Kidney (tissue), 22 donors: ENCODE measurements around the gene MKRN2. TPM values are rescaled to one million over a fixed set of nuclear protein-coding genes. Genes with fewer than 3 reads are reported as not detected.

Source experiments
- DNase-seq, 5 donors: peaks; one replicate each; pipeline ENCODE4 v3.0.0-alpha.2; 2013 to 2020
- FAIRE-seq: peaks from 2 replicates; lab custom pipeline; 2012; peaks lifted over from hg19 to GRCh38; lab: Jason Lieb, UNC
- H3K27ac ChIP-seq, 2 donors: one replicate each; pipeline ENCODE4 v1.7.0; 2013; ENCODE audit warnings: low read depth in 2 of 2, low read length in 2 of 2, inconsistent platforms in 1 of 2
- H3K27me3 ChIP-seq: one replicate; pipeline ENCODE4 v1.7.1; 2013; ENCODE audit warnings: low read length, inconsistent platforms; ENCODE audit not compliant: control insufficient read depth, insufficient read depth
- H3K36me3 ChIP-seq, 3 donors: one replicate each; pipeline versions ENCODE4 v1.7.0 to v1.7.1; 2013; ENCODE audit warnings: low read length in 3 of 3, control low read depth in 1 of 3, inconsistent platforms in 1 of 3; ENCODE audit not compliant: insufficient read depth in 3 of 3, control insufficient read depth in 2 of 3
- H3K4me1 ChIP-seq, 3 donors: one replicate each; pipeline versions ENCODE4 v1.7.0 to v1.7.1; 2013; ENCODE audit warnings: low read length in 3 of 3, inconsistent platforms in 1 of 3, low read depth in 1 of 3; ENCODE audit not compliant: control insufficient read depth in 2 of 3, insufficient read depth in 2 of 3
- H3K4me3 ChIP-seq, 3 donors: one replicate each; pipeline versions ENCODE4 v1.7.0 to v1.8.1; 2013; ENCODE audit warnings: low read length in 3 of 3, control low read depth in 1 of 3, inconsistent platforms in 1 of 3
- H3K9ac ChIP-seq, 3 donors: one replicate each; pipeline versions ENCODE4 v1.7.0 to v1.7.1; 2013; ENCODE audit warnings: low read length in 3 of 3, control low read depth in 1 of 3, inconsistent platforms in 1 of 3
- H3K9me3 ChIP-seq, 3 donors: one replicate each; pipeline versions ENCODE4 v1.7.0 to v1.7.1; 2013; ENCODE audit warnings: low read length in 3 of 3, control low read depth in 1 of 3, inconsistent platforms in 1 of 3; ENCODE audit not compliant: control insufficient read depth in 2 of 3, insufficient read depth in 1 of 3
- intact Hi-C: fragments of 100-400 bp; cut with DNase I; formaldehyde crosslinking; loops from one replicate; pipeline ENCODE4 v1.11.1; 2022
- long read RNA-seq, 10 donors: library from polyadenylated mRNA in 1 of 10; unstranded in 1 of 10; transcript quantifications; one replicate each; pipeline ENCODE4 v2.0.0 and lab custom pipeline, GENCODE V29; 2021 to 2026
- polyA plus RNA-seq: library from polyadenylated mRNA; stranded (reverse); fragments of 350-450 nt; fragmentation: Illumina TruSeq; extraction: RNeasy Lipid Tissue Mini Kit (QIAGEN cat#74804); gene quantifications from one replicate; pipeline ENCODE4 v1.2.3, GENCODE V29; 2014; ENCODE audit warnings: low read depth, low replicate concordance; ENCODE audit not compliant: insufficient read depth
- total RNA-seq: library from RNA; stranded (reverse); fragmentation: NEBNext Ultra II Directional; extraction: Animal tissue kit (Norgen Biotek cat#: 25700); gene quantifications from one replicate; pipeline ENCODE4 v1.2.1, GENCODE V29; 2021
- TF ChIP-seq, protein P1 (sequence below): IDR thresholded peaks from 3 replicates; pipeline ENCODE4 v1.5.1; 2012; ENCODE audit warnings: mild to moderate bottlenecking, moderate library complexity, borderline replicate concordance; ENCODE audit not compliant: insufficient read depth; ENCODE audit errors: extremely low read depth
- donor health status: control.
- donor health status: control.
- donor health status: control.
- donor health status: control.
- donor health status: control.
- donor health status: DM: yes; HTN: yes; CAD: no.
- donor health status: Normal renal cell carcinoma (clear cell type).

Gene MKRN2, protein sequence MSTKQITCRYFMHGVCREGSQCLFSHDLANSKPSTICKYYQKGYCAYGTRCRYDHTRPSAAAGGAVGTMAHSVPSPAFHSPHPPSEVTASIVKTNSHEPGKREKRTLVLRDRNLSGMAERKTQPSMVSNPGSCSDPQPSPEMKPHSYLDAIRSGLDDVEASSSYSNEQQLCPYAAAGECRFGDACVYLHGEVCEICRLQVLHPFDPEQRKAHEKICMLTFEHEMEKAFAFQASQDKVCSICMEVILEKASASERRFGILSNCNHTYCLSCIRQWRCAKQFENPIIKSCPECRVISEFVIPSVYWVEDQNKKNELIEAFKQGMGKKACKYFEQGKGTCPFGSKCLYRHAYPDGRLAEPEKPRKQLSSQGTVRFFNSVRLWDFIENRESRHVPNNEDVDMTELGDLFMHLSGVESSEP
- total RNA-seq (27.0 TPM), polyA plus RNA-seq (15.9 TPM)
- long read RNA-seq, donor 1, transcript MKRN2-201 (8 exons, 2,848 nt): major isoform, 10 of 23 reads
- long read RNA-seq, donor 1, partial matches to known transcripts: 5 of 23 reads
- long read RNA-seq, donor 1, other reads (novel, unspliced or antisense): 7 of 23 reads
- long read RNA-seq, donor 2, transcript MKRN2-201 (8 exons, 2,848 nt): major isoform, 6 of 6 reads
- long read RNA-seq, donor 2, partial matches to known transcripts: 0 of 6 reads
- long read RNA-seq, donor 2, other reads (novel, unspliced or antisense): 0 of 6 reads
- long read RNA-seq, donor 3, transcript MKRN2-201 (8 exons, 2,848 nt): major isoform, 7 of 17 reads
- long read RNA-seq, donor 3, partial matches to known transcripts: 10 of 17 reads
- long read RNA-seq, donor 3, other reads (novel, unspliced or antisense): 0 of 17 reads
- long read RNA-seq, donor 4, transcript MKRN2-201 (8 exons, 2,848 nt): major isoform, 6 of 42 reads
- long read RNA-seq, donor 4, partial matches to known transcripts: 26 of 42 reads
- long read RNA-seq, donor 4, other reads (novel, unspliced or antisense): 10 of 42 reads
- long read RNA-seq, donor 5, partial matches to known transcripts: 0 of 2 reads
- long read RNA-seq, donor 5, other reads (novel, unspliced or antisense): 0 of 2 reads
- long read RNA-seq, donor 6, transcript MKRN2-201 (8 exons, 2,848 nt): major isoform, 13 of 15 reads
- long read RNA-seq, donor 6, partial matches to known transcripts: 0 of 15 reads
- long read RNA-seq, donor 6, other reads (novel, unspliced or antisense): 0 of 15 reads
- long read RNA-seq, donor 7, transcript MKRN2-201 (8 exons, 2,848 nt): major isoform, 35 of 38 reads
- long read RNA-seq, donor 7, partial matches to known transcripts: 0 of 38 reads
- long read RNA-seq, donor 7, other reads (novel, unspliced or antisense): 2 of 38 reads
- long read RNA-seq, donor 8, transcript MKRN2-201 (8 exons, 2,848 nt): major isoform, 8 of 115 reads
- long read RNA-seq, donor 8, partial matches to known transcripts: 107 of 115 reads
- long read RNA-seq, donor 8, other reads (novel, unspliced or antisense): 0 of 115 reads
- long read RNA-seq, donor 9, transcript MKRN2-201 (8 exons, 2,848 nt): major isoform, 7 of 7 reads
- long read RNA-seq, donor 9, partial matches to known transcripts: 0 of 7 reads
- long read RNA-seq, donor 9, other reads (novel, unspliced or antisense): 0 of 7 reads
- long read RNA-seq, donor 10, transcript MKRN2-201 (8 exons, 2,848 nt): major isoform, 5 of 10 reads
- long read RNA-seq, donor 10, partial matches to known transcripts: 5 of 10 reads
- long read RNA-seq, donor 10, other reads (novel, unspliced or antisense): 0 of 10 reads

DNA sequence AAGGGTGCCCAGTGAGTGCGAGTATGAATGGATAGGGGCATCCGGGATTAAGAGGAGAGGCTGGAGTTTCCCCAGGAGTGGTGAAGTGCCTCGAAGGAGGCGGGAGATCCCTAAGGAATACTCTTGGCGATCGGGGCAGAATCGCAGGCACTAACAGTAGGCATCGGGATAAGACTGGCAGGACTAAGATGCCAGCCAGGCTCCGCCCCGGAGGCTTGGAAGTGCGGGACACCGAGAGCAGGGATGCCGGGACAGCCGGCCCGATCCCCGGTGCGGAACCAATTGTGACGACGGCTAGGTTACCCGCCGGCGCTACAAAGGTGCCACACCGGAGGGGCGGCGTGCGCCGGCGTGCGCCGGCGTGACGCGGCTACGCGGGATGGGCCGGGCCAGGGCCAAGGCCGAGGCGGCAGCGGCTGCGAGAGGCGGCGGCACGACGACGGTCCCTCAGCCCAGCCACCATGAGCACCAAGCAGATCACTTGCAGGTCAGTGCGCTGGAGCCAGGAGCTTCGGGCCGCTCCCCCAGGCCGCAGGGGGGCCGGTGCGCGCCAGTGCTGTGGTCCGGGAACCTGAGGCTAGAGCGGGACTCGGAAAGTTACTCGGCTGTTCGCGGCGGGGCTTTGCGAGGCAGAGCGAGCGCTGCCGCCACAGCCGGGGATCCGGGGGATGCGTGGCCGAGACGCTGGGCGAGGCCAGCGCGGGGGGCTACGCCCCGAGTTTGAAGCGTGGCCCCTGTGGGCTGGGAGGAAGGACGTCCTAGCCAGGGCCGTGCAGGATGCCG is at the start of gene MKRN2:
TSS of gene MKRN2 (plus strand) at position 398 of the 783 bp plus-strand sequence. CDS start at position 462, 64 bp downstream.
- DNase-seq: peak; percentile 92 to 96 (median 95)
- TF ChIP-seq, protein P1, sequence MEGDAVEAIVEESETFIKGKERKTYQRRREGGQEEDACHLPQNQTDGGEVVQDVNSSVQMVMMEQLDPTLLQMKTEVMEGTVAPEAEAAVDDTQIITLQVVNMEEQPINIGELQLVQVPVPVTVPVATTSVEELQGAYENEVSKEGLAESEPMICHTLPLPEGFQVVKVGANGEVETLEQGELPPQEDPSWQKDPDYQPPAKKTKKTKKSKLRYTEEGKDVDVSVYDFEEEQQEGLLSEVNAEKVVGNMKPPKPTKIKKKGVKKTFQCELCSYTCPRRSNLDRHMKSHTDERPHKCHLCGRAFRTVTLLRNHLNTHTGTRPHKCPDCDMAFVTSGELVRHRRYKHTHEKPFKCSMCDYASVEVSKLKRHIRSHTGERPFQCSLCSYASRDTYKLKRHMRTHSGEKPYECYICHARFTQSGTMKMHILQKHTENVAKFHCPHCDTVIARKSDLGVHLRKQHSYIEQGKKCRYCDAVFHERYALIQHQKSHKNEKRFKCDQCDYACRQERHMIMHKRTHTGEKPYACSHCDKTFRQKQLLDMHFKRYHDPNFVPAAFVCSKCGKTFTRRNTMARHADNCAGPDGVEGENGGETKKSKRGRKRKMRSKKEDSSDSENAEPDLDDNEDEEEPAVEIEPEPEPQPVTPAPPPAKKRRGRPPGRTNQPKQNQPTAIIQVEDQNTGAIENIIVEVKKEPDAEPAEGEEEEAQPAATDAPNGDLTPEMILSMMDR: no peak
- FAIRE-seq: no peak
- Histone ChIP-seq H3K9me3 (no peaks in the 10 kb centered on the region), H3K36me3 (no peaks in the 10 kb centered on the region), H3K9ac (peak within 1 kb of the TSS; percentile 55 to 92 (median 73)), H3K27ac (peak within 1 kb of the TSS; percentile 91 to 97), H3K4me3 (peak within 1 kb of the TSS; percentile 76 to 95 (median 85)), H3K27me3 (no peaks in the 10 kb centered on the region), H3K4me1 (peaks cover 0 to 19% (median 8%) of the 10 kb centered on the region in 3 donors)
- intact Hi-C loops: no loop called here

DNA sequence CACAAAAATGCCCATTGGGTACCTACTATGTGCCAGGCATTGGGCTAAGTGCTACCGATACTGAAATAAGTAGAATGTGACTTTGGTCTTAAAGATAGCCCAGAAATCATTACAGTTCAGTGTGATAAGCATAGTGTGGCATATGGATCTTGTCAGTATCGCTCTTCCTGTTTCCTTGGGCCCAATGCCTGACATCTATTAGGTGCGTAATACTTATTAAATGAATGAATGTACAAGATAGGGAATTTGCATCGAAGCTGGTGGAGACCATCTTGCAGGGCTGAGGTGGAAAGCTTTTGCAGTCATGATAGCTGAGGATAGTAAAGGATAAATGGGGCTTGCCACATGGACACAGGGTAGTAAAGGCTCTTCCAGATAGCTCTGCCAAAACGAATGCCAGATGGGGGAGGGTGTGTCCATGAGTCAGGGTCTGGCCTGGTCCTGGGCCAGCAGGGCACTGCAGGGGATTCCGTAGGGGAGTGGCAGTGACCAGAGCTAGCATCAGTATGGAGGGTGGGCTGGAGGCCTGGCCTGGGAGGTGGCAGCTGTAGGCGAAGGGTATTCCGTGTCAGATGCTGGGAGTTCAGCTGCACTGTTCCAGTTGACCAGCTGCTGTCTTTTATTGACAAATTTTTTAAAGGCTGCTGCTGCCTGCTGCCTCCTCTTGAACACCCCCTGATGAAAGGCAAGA is 49.2 kb upstream of the MKRN2 start:
- TF ChIP-seq, protein P1: no peak
- intact Hi-C loops: no loop called here
- peaks cover 0 to 20% (median 17%) of the 10 kb centered on the region in 3 donors for H3K36me3 ChIP-seq
- H3K27ac ChIP-seq: no peak overlapping the region
- no peaks in the 10 kb centered on the region for H3K4me1 ChIP-seq
- no peak overlapping the region for H3K4me3 ChIP-seq
- no peaks in the 10 kb centered on the region for H3K27me3 ChIP-seq
- H3K9me3 ChIP-seq: no peaks in the 10 kb centered on the region
- FAIRE-seq (no peak), DNase-seq (peak in 3 of 5 donors; percentile 47 to 73 (median 54))
- H3K9ac ChIP-seq: no peak overlapping the region
